ENCODE data around the gene ZSWIM3.
A peak's percentile ranks its signal among the peaks of the same experiment; 100 is the strongest.

Gene ZSWIM3

DNA sequence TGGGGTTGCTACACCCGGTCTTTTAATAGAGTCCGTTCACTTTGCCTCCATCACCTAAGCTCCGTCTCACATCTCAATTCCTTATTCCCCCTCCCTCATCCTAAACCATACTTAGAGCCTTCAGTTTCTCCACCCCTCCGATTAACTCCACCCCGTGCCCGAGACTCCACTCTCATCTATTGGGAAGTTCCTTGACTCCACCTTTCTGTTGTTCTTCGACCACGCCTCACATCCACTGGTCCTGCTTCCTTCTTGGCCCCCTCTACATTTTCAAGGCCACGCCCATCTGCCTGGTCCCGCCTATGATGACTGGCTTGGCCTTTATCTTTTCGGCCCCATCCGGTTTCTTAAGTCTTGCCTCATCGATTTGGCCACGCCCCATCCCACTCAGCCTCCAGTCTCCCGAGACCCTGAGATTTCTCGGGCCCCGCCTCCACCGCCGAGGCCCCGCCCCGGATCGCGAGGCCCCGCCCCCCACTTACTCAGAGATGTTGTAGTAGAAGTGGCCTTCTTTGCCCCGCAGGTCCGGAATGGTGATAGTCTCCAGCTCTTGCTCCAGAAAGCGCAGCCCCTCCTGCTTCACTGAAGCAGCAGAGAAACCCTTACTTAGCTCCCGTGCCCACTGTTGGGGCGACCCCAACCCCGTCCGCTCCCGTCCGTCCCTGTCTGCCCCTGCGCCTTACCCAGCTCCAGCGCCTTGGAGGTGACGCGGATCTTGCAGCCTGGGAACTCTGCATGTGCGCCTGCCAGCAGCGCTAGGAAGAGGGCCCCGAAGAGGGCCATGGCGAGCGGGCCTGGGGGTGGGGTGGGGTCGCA lies 53.5 kb downstream of the ZSWIM3 start:
- peak; percentile 93 for DNase-seq

DNA sequence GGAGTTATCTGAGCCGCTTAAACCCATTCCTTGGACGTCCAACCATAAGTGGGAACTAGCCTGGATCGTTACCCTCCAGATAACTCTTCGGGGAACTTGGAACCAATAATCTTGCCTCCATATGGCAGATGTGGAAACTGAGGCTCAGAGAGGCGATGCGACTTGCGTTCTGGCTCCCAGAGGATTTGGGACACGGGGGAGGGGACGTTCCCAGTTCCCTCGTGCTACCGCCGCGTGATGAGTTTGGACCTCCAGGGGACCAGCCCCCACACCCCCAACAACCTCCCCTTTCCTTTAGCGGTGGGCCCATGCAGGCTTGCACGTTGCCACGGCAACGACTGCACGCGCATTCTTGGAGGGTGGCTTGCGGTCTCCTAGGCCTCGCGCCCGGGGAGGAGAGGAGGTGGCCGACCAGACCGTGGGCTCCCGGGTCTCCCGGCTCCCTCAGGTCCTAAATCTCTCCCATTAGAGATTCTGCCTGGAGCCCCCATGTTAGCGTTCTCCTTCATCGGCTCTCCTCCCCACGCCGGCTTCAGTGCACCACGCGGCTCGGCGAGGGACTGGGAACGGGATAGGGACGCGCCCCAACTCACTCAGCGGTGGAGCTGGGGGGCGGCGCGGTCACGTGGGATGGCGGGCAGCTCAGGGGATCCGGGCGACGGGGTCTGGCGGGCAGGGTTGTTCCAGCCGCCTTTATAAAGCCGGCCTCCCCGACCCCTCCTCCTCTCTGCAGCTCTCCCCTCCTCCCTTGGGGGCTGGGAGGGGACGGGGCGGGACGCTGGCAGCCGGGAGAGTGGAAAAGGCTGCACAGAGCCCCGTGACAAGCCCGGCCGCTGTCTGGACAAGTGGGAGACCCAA lies 54.3 kb downstream of the ZSWIM3 start, which contains the start of gene PLTP:
Gene PLTP, minus strand, starts transcription at position 670 of the 858 bp plus-strand sequence. CDS start 703 bp downstream, outside the sequence.
- DNase-seq: peak; percentile 41

DNA sequence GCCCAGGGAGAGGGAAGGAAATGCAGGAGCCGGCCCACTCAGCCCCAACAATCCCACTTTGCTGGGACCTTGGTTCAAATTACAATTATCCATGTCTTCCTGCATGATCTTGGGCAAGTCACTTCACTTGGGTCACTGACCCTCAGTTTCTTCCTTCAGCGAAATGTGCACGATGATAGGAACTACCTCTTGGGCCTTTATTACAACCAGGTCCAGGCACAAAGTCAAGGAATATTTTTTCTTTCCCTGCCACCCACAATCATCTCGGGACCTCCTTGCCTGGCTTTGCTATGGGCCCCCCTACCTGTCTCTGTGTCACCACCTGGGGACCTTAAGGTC lies 54.9 kb downstream of the ZSWIM3 start:
- no peak for DNase-seq

DNA sequence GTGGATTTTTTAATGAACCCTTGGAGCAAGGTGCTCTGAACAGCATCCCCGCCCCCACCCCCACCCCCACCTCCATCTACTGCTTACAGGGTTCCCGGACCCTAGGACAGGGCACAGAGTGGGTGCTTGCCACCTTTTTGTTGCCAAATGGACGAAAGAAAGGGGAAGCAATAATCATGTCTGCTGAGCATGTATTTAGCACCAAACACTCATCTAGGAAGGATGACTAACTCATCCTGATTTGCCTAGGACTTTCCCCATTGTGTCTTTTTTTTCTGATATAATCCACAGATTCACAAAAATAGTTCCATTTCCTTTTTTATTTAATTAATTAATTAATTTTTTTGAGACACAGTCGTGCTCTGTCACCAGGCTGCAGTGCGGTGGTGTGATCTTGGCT lies 55.7 kb downstream of the ZSWIM3 start:
- DNase-seq: no peak

DNA sequence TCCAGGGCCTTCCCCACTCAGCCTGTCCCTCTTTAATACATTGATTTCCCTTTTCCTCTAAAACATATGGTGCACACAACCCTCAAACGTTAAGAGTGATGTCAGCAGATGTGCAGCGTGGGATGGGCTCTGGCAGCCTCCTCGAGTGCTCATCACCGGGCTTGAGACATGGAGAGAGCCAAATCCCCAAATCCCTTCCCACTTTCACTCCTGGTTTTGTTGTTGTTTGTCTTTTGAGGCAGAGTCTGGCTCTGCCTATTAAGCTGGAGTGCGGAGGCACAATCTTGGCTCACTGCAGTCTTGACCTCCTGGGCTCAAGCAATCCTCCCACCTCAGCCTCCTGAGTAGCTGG lies 60.4 kb downstream of the ZSWIM3 start:
- no peak for DNase-seq

DNA sequence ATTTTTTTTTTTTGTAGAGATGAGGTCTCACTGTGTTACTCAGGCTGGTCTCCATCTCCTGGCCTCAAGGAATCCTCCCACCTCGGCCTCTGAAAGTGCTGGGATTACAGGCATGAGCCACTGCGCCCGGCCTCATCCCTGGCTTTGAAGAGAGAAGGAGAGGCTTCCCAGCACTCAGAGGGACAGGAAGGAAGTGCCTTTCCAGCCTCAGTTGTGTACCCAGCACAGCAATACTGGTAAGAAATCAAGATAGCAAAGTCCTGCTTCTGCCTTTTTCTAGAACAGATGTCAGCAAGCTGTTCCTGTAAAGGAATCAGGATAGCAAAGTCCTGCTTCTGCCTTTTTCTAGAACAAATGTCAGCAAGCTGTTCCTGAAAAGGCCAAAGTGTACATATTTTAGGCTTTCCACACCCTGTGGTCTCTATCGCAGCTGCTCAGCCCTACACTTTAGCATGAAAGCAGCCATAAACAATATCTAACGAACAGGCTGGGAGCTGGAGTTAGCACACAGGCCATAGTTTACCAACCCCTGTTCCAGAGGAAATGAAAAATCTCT lies 60.8 kb downstream of the ZSWIM3 start:
- no peak for DNase-seq

DNA sequence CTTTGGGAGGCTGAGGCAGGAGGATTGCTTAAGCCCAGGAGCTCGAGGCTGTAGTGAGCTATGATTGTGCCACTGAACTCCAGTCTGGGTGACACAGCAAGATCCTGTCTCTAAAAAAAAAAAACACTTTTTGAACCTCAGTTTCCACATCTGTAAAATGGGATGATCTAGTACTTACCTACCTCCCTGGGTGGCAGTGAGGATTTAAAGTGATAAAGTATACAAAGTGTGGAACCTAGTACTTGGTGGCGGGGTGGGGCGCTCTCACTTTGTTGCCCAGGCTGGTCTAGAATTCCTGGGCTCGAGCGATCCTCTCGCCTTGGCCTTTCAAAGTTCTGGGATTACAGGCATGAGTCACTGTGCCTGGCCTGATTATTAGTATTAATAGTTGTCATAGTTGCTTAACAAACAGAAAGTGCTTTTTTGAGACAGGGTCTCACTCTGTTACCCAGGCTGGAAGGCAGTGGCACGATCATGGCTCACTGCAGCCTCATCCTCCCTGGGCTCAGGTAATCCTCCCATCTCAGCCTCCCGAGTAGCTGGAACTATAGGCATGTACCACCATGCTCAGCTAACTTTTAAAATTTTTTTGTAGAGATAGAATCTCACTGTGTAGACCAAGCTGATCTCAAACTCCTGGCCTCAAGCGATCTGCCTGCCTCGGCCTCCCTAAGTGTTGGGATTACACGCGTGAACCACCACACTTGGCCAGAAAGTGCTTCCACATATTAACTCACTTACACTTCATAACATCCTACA lies 61.5 kb downstream of the ZSWIM3 start:
- DNase-seq: no peak

DNA sequence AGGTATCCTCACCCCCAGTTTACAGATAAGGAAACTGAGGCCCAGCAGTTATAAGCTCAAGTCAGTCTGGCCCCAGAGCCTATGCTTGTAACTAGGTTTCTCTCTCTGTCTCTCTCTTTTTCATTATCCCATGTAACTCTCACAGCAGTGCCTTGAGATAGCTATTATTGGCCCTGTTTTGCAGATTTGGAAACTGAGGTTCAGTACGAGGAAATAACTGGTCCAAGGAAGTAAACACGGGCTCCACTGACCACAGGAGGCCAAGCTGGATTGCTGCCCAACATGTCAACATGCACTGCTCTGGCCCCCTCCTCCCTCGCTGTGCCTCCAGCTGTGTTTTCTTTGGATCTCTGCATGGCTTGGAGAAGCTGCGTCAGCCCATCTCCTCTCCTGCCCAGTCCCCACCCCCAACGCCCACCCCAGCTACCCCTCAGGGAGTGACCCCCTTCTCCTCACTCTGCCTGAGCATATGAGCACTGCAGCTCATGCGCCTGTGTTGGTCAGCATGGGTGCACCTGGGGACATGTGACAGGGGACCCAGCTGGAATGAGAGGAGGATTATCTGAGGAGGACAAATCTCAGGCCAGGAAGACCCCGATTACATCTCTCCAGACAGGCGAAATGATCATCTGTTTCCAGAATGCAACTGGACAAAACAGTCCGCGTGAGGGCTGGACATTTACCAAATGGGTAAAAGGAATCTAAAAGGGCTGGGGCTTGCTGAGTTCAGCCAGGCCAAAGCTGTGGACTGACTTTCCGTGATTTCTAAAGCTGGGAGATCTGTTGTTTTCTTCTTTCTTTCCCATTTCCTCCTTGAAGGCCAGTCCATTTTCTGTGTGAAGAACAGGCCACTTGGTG lies 62.4 kb downstream of the ZSWIM3 start:
- DNase-seq: no peak

DNA sequence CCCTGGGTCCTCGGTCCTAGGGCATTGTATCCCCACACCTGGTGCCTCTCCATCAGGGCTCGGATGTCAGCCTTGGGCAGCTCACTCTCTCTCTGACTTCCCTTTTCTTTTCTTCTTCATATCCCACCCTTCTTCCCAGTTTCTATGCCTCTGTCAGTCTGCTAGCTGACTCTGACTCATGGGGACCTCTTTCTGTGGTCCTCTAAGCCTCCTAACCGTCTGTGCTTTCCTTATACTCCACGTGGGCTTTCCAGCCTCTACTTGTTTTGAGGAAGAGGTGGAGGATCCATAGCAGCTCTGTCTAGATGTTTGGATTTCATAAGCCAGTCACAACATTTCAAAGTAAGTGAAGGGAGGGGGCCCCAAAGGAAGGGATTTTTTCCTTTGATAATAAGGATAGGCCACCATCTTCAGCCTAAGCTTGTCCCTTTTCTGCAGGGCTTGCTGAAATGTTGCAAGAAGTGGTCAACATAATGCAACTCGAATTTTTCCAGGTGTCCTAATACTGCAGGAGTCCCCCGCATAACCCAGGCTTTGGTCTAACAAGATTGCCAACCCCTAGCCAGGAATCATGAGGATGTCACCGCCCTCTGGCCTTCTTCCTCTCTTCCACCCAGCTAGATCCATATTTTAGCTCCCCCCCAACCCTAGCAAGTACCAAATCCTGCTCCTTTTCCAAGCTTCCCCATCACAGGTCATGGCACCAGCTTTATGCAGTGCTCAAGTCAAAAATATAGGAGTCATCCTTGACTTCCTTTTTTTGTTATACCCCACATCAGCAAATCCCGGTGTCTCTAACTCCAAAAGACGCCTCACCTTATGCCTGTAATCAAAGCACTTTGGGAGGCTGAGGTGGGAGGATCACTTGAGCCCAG lies 63.3 kb downstream of the ZSWIM3 start:
- no peak for DNase-seq

DNA sequence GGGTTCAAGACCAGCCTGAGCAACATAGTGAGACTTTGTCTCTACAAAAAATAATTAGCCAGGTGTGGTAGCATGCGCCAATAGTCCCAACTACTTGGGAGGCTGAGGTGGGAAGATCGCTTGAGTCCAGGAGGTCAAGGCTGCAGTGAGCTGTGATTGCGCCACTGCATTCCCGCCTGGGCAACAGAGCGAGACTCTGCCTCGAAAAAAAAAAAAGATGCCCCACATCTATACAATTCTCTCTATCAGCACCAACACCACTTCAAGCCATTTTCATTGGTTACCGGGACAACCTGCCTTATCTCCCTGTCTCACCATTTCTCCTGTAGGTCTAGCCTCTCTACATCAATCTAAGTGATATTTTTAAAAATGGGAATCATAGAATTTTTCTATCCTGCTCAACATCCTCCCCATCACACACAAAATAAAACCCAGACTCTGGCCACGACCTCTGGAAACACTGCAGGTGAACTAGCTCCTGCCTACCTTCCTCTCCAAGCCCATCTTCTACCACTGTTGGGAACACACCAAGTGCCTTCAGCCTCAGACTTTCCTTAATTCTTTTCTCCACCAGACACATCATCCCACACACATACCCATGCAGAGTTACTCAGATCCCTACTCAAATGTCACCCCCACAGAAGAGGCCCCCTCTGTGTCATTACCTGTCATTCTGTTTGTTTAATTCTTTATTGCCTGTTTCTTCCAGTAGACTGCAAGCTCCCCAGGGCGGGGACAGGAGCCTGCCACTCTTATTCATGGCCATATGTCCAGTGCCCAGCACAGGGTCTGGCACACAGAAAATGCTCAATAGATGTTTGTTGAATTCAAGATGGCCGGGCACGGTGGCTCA lies 64.1 kb downstream of the ZSWIM3 start:
- DNase-seq: no peak

DNA sequence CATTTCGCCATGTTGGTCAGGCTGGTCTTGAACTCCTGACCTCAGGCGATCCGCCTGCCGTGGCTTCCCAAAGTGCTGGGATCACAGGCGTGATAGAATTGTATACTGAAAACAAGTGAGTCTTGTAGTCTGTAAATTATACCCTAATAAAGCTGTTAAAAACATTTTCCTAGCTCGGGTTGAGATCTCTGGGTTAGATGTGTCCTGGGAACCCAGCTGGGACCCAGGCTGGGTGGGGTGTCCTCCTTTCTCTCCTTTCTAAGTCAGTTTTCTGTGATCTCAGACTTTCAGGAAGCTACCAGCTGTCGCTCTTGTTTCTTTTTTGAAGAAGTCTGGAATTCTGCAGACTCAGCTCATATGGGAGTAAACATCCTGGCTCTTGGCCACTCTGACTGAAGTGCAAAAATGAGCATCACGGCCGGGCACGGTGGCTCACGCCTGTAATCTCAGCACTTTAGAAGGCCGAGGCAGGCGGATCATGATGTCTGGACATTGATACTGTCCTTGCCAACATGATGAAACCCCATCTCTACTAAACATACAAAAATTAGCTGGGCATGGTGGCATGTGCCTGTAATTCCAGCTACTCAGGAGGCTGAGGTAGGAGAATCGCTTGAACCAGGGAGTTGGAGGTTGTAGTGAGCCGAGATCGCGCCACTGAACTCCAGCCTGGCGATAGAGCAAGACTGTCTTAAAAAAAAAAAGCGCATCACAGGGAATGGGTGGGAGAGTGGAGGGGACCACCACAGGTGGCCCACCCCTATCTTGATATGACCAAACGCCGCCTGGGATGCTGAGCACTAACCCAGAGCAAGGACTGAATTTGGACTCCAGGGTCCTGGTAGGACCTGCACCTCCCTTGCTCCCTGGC lies 67.2 kb downstream of the ZSWIM3 start:
- no peak for DNase-seq

DNA sequence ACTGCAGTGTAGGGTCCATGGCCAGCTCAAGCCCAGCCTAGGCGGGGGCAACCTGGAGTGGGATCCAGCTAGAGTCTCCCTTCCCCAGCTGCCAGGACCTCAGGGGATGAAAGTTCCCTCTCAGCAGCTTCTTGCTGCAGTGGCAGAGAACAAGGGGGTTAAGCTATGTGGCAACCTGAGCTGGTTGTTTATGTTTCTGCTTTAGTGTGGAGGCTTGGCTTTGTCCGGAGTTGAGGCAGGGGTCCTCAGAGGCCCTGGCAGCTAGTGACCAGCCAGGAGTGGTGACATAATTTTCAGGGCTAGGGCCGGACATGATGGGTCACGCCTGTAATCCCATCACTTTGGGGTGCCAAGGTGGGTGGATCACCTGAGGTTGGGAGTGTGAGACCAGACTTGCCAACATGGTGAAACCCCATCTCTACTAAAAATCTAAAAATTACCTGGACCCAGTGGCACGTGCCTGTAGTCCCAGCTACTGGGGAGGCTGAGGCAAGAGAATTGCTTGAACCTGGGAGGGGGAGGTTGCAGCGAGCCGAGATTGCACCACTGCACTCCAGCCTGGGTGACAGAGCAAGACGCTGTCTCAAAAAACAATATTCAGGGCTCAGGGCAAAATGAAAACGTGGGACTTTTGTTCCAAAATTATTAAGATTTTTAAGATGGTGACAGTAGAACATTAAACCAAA lies 68.5 kb downstream of the ZSWIM3 start:
- no peak for DNase-seq

DNA sequence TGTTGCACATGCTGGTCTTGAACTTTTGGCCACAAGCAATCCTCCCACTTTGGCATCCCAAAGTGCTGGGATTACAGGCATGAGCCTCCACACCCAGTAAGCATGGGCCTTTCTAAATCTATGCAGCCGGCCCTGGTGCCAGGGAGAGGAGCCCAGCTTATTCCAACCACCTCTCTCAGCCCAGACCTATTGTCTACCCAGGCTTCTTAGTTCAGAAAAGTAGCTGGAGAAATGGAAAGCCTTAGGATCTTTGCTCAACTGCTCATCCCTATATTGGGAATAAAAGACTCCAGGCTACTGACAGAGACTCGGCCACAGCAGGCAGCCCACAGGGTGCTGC lies 69.3 kb downstream of the ZSWIM3 start:
- DNase-seq: no peak

DNA sequence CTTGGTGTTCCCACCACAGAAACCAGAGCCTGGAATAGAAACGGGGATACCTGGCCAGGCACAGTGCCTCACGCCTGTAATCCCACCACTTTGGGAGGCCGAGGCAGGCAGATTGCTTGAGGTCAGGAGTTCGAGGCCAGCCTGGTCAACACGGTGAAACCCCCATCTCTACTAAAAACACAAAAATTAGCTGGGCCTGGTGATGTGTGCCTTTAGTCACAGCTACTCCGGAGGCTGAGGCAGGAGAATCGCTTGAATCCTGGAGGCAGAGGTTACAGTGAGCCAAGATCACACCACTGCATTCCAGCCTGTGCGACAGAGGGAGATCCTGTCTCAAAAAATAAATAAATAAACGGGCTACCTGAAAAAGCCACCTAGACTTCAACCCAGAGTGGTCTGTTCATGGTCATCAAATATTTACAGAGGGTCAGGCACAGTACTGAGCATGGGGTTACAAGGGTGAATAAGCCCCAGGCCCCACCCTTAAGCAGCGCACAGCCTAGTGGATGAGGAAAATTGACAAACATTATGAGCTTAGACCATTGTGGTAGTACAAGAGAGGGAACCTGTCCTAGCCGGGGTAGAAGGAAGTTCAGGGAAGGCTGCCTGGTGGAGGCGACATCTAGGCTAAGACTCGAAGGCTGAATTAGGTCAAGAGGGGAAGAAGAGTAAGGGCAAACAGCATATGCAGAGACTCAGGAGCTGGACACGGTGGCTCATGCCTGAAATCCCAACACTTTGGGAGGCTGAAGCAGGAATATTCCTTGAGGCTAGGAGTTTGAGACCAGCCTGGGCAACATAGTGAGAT lies 69.9 kb downstream of the ZSWIM3 start:
- DNase-seq: no peak

Data from CD4-positive, alpha-beta T cell treated with Interleukin-10 for 1 hour (primary cell).